ENCODE results near the gene MAP1LC3B. TPM values are rescaled to one million over a fixed set of nuclear protein-coding genes. Genes with fewer than 3 reads are reported as not detected.

MAP1LC3B gene
- total RNA-seq, 1 experiment from 2014 or later = 74.7 TPM

GRCh38 chr16:87363771-87364455, 28.2 kb upstream of the MAP1LC3B start:
- ChIA-PET CTCF (no interaction called here), POLR2A (ENCODE audit: low non-redundant PET) (no interaction called here)
- DNase-seq (ENCODE audit: low spot score) = no peak
- no peak overlapping the region for H3K4me3 ChIP-seq (ENCODE audit: low read depth, low read length, poor library complexity, severe bottlenecking)
- no peak overlapping the region for H3K27ac ChIP-seq (ENCODE audit: low read depth, low read length, poor library complexity, severe bottlenecking)
- no peak for TF ChIP-seq EZH2 (IDR thresholded peaks at IDR 0.05; ENCODE audit: borderline replicate concordance, low read depth, low read length, poor library complexity, severe bottlenecking)
- no peak for TF ChIP-seq CTCF (conservative IDR thresholded peaks at IDR 0.05; ENCODE audit: low read depth, low read length)
- H3K9me3 ChIP-seq (ENCODE audit: low read depth, low read length, poor library complexity, severe bottlenecking) = no peaks in the 10 kb centered on the region
- no peaks in the 10 kb centered on the region for H3K27me3 ChIP-seq (replicated peaks; ENCODE audit: insufficient read depth, low read depth, low read length, poor library complexity)
- intact Hi-C loops (cut with micrococcal nuclease; ENCODE audit: unreplicated experiment) = no loop called here
- peaks cover 4% of the 10 kb centered on the region for H3K36me3 ChIP-seq (ENCODE audit: insufficient read depth, low read length, poor library complexity, severe bottlenecking)
- H3K4me1 ChIP-seq (ENCODE audit: insufficient read depth, low read length, poor library complexity, severe bottlenecking) = no peaks in the 10 kb centered on the region
- no TSS peak for BruUV-seq (replicated peaks)

- ChIA-PET CTCF (no interaction called here), POLR2A (ENCODE audit: low non-redundant PET) (no interaction called here)
- no peaks in the 10 kb centered on the region for H3K4me1 ChIP-seq (ENCODE audit: insufficient read depth, low read length, poor library complexity, severe bottlenecking)
- H3K27ac ChIP-seq (ENCODE audit: low read depth, low read length, poor library complexity, severe bottlenecking) = no peak overlapping the region
- DNase-seq (ENCODE audit: low spot score) = no peak
- H3K27me3 ChIP-seq (replicated peaks; ENCODE audit: insufficient read depth, low read depth, low read length, poor library complexity) = no peaks in the 10 kb centered on the region
- no peak for TF ChIP-seq EZH2 (IDR thresholded peaks at IDR 0.05; ENCODE audit: borderline replicate concordance, low read depth, low read length, poor library complexity, severe bottlenecking)
- no peak for TF ChIP-seq CTCF (conservative IDR thresholded peaks at IDR 0.05; ENCODE audit: low read depth, low read length)
- intact Hi-C loops (cut with micrococcal nuclease; ENCODE audit: unreplicated experiment) = no loop called here
- BruUV-seq (replicated peaks) = no TSS peak
- no peak overlapping the region for H3K4me3 ChIP-seq (ENCODE audit: low read depth, low read length, poor library complexity, severe bottlenecking)
- no peaks in the 10 kb centered on the region for H3K9me3 ChIP-seq (ENCODE audit: low read depth, low read length, poor library complexity, severe bottlenecking)
- peaks cover 2% of the 10 kb centered on the region for H3K36me3 ChIP-seq (ENCODE audit: insufficient read depth, low read length, poor library complexity, severe bottlenecking)
Observed at GRCh38 chr16:87365021-87365713, 27.0 kb upstream of the MAP1LC3B start.

GRCh38 chr16:87366288-87366687, 25.8 kb upstream of the MAP1LC3B start:
- Histone ChIP-seq H3K4me3 (ENCODE audit: low read depth, low read length, poor library complexity, severe bottlenecking) (no peak overlapping the region), H3K9me3 (ENCODE audit: low read depth, low read length, poor library complexity, severe bottlenecking) (no peaks in the 10 kb centered on the region), H3K27me3 (replicated peaks; ENCODE audit: insufficient read depth, low read depth, low read length, poor library complexity) (no peaks in the 10 kb centered on the region), H3K36me3 (ENCODE audit: insufficient read depth, low read length, poor library complexity, severe bottlenecking) (peaks cover 2% of the 10 kb centered on the region), H3K4me1 (ENCODE audit: insufficient read depth, low read length, poor library complexity, severe bottlenecking) (no peaks in the 10 kb centered on the region), H3K27ac (ENCODE audit: low read depth, low read length, poor library complexity, severe bottlenecking) (no peak overlapping the region)
- intact Hi-C loops (cut with micrococcal nuclease; ENCODE audit: unreplicated experiment) = no loop called here
- no peak for TF ChIP-seq EZH2 (IDR thresholded peaks at IDR 0.05; ENCODE audit: borderline replicate concordance, low read depth, low read length, poor library complexity, severe bottlenecking)
- TF ChIP-seq CTCF (conservative IDR thresholded peaks at IDR 0.05; ENCODE audit: low read depth, low read length) = no peak
- ChIA-PET CTCF (no interaction called here), POLR2A (ENCODE audit: low non-redundant PET) (no interaction called here)
- no peak for DNase-seq (ENCODE audit: low spot score)
- BruUV-seq (replicated peaks) = no TSS peak

Measured in A673 (cell line).